ENCODE data around the gene RGPD5. TPM values are rescaled to one million over a fixed set of nuclear protein-coding genes. Genes with fewer than 3 reads are reported as not detected.
"Not testable (repeated sequence)": the region's sequence is repeated elsewhere in the genome, so short reads cannot be mapped to it uniquely, and the experiment has no call there.

Gene RGPD5
- total RNA-seq, 1 experiment from 2014 or later: 48.3 TPM

GRCh38 chr2:109781147-109781816 is 12.8 kb upstream of the RGPD5 start:
- H3K27me3 ChIP-seq (ENCODE audit: insufficient read depth, low read length); H3K23ac ChIP-seq (ENCODE audit: insufficient read length, low read depth, low read length); H2BK12ac ChIP-seq (ENCODE audit: insufficient read length, low read depth, low read length); H3K27ac ChIP-seq (ENCODE audit: insufficient read length, low read depth, low read length); H3K23me2 ChIP-seq (ENCODE audit: insufficient read length, low read depth, low read length, poor library complexity, severe bottlenecking); H3K27ac Mint-ChIP-seq; H3K4me2 ChIP-seq (ENCODE audit: insufficient read depth, insufficient read length, low read length); H3K18ac ChIP-seq (ENCODE audit: insufficient read length, low read depth, low read length); H3K4ac ChIP-seq (ENCODE audit: low read depth, low read length); H3K36me3 Mint-ChIP-seq (ENCODE audit: insufficient read depth in 1 of 3, low read depth in 3 of 3); H3K4me1 Mint-ChIP-seq; H4K91ac ChIP-seq (ENCODE audit: insufficient read length, low read depth, low read length); H2AFZ ChIP-seq (ENCODE audit: low read length); H4K8ac ChIP-seq (replicated peaks; ENCODE audit: insufficient read length, low read depth, low read length); H3K4me1 ChIP-seq (ENCODE audit: insufficient read depth, low read length); H2BK120ac ChIP-seq (ENCODE audit: low read depth, low read length, poor library complexity, severe bottlenecking); H4K5ac ChIP-seq (ENCODE audit: insufficient read length, low read depth, low read length); H2BK5ac ChIP-seq (ENCODE audit: insufficient read length, low read length); H3T11ph ChIP-seq (ENCODE audit: low read length); H3K56ac ChIP-seq (ENCODE audit: insufficient read length, low read depth, low read length); H2BK20ac ChIP-seq (ENCODE audit: low read depth, low read length, poor library complexity, severe bottlenecking); H2BK15ac ChIP-seq (ENCODE audit: low read depth, low read length); H3K79me1 ChIP-seq (ENCODE audit: insufficient read depth, low read depth, low read length, poor library complexity, severe bottlenecking); H3K9me3 ChIP-seq (ENCODE audit: control insufficient read depth, low read depth, low read length); H3K79me2 ChIP-seq (ENCODE audit: insufficient read depth, low read length); H4K20me1 ChIP-seq (ENCODE audit: control insufficient read depth, insufficient read depth, insufficient read length); H2AK5ac ChIP-seq (ENCODE audit: insufficient read length, low read length); H3K9ac ChIP-seq (ENCODE audit: extremely low read depth, insufficient read length, low read length); H3K27me3 Mint-ChIP-seq (ENCODE audit: low read depth); H3K9me3 Mint-ChIP-seq; H3K14ac ChIP-seq (ENCODE audit: insufficient read depth, low read length); DNase-seq; H3K4me3 Mint-ChIP-seq: not testable (repeated sequence)
- no CpG with 5 or more reads among the region's 15 CpGs for WGBS (ENCODE audit: extremely low coverage, insufficient read length, low lambda C conversion rate)

DNA sequence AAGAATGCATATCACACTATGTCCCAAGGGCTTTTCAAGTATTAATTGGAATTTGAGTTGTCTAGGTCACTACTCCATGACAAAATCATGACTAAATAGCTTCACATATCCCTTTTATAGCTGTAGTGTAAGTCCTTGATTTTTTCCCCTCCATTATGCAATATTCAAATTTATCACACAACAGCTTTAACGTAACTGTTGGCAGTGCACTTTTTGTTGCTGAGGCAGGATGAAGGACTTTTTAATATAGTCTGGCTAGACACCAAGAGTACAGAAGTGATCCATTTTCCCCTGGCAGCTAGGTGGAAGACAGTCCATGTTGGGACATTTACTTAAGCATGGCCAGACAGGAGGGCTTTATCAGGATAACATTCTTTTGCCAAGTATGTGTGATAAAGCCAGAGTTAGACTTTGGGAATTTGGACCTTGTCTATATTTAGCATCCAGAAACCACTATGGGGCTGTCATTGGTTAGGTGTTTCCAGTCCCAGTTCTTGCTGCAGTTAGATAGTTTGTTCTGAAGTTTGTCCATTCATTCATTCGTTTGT is 11.6 kb upstream of the RGPD5 start:
- not testable (repeated sequence) for H2BK120ac ChIP-seq (ENCODE audit: low read depth, low read length, poor library complexity, severe bottlenecking); H4K8ac ChIP-seq (replicated peaks; ENCODE audit: insufficient read length, low read depth, low read length); H3K79me2 ChIP-seq (ENCODE audit: insufficient read depth, low read length); H2BK20ac ChIP-seq (ENCODE audit: low read depth, low read length, poor library complexity, severe bottlenecking); H3K79me1 ChIP-seq (ENCODE audit: insufficient read depth, low read depth, low read length, poor library complexity, severe bottlenecking); H3K4me1 Mint-ChIP-seq; H2BK12ac ChIP-seq (ENCODE audit: insufficient read length, low read depth, low read length); H3K9ac ChIP-seq (ENCODE audit: extremely low read depth, insufficient read length, low read length); H3K27ac Mint-ChIP-seq; H2AFZ ChIP-seq (ENCODE audit: low read length); H4K5ac ChIP-seq (ENCODE audit: insufficient read length, low read depth, low read length); H3K23me2 ChIP-seq (ENCODE audit: insufficient read length, low read depth, low read length, poor library complexity, severe bottlenecking); H4K20me1 ChIP-seq (ENCODE audit: control insufficient read depth, insufficient read depth, insufficient read length); H2AK5ac ChIP-seq (ENCODE audit: insufficient read length, low read length); DNase-seq; H3K4me1 ChIP-seq (ENCODE audit: insufficient read depth, low read length); H3K9me3 ChIP-seq (ENCODE audit: control insufficient read depth, low read depth, low read length); H4K91ac ChIP-seq (ENCODE audit: insufficient read length, low read depth, low read length); H2BK5ac ChIP-seq (ENCODE audit: insufficient read length, low read length); H2BK15ac ChIP-seq (ENCODE audit: low read depth, low read length); H3K36me3 Mint-ChIP-seq (ENCODE audit: insufficient read depth in 1 of 3, low read depth in 3 of 3); H3K27me3 Mint-ChIP-seq (ENCODE audit: low read depth); H3K14ac ChIP-seq (ENCODE audit: insufficient read depth, low read length); H3K56ac ChIP-seq (ENCODE audit: insufficient read length, low read depth, low read length); H3T11ph ChIP-seq (ENCODE audit: low read length); H3K4me2 ChIP-seq (ENCODE audit: insufficient read depth, insufficient read length, low read length); H3K18ac ChIP-seq (ENCODE audit: insufficient read length, low read depth, low read length); H3K27me3 ChIP-seq (ENCODE audit: insufficient read depth, low read length); H3K4ac ChIP-seq (ENCODE audit: low read depth, low read length); H3K23ac ChIP-seq (ENCODE audit: insufficient read length, low read depth, low read length); H3K9me3 Mint-ChIP-seq; H3K27ac ChIP-seq (ENCODE audit: insufficient read length, low read depth, low read length); H3K4me3 Mint-ChIP-seq
- no CpG with 5 or more reads among the region's 2 CpGs for WGBS (ENCODE audit: extremely low coverage, insufficient read length, low lambda C conversion rate)
